ENCODE measurements around the gene PAX7. TPM values are rescaled to one million over a fixed set of nuclear protein-coding genes. Genes with fewer than 3 reads are reported as not detected.

The PAX7 gene
- total and polyA plus RNA-seq, 2 of the 4 experiments (the other 2 are of a cell fraction), result not detected

GRCh38 chr1:18668750-18669404 is 38.2 kb downstream of the PAX7 start:
- no peak overlapping the region for H2BK15ac ChIP-seq (ENCODE audit: low read depth, low read length)
- H3K36me3 ChIP-seq (ENCODE audit: control insufficient read depth, insufficient read depth, low read length), result no peaks in the 10 kb centered on the region
- no peak overlapping the region for H3K4me3 ChIP-seq (ENCODE audit: insufficient read depth, low read depth, low read length)
- ATAC-seq (ENCODE audit: low read depth) (no peak), DNase-seq (no peak)
- no peaks in the 10 kb centered on the region for H4K20me1 ChIP-seq (ENCODE audit: insufficient read depth, low read length)
- H3K18ac ChIP-seq (ENCODE audit: low read depth, low read length), result no peak overlapping the region
- H3K27ac ChIP-seq (ENCODE audit: insufficient read depth, low read length), result no peak overlapping the region
- POLR2A ChIA-PET (ENCODE audit: unreplicated experiment), result no interaction called here
- CTCF ChIA-PET, result interaction anchor here (0.5 kb wide), 1 partner anchor 382 kb away, joined by 3 read pairs; no protein-coding TSS in a partner anchor
- H4K91ac ChIP-seq (ENCODE audit: insufficient read depth, low read depth, low read length), result no peak overlapping the region
- no peak overlapping the region for H3K14ac ChIP-seq (replicated peaks; ENCODE audit: low read depth, low read length)
- H3K9ac ChIP-seq (ENCODE audit: low read depth, low read length), result no peak overlapping the region
- H3K9me3 ChIP-seq (ENCODE audit: control insufficient read depth, insufficient read depth, low read length), result no peaks in the 10 kb centered on the region
- no peaks in the 10 kb centered on the region for H3K4me1 ChIP-seq (ENCODE audit: control insufficient read depth, insufficient read depth, low read length)
- no peak overlapping the region for H2AFZ ChIP-seq (replicated peaks; ENCODE audit: low read length, poor library complexity)
- dilution Hi-C loops (cut with HindIII; ENCODE audit: low sequenced_read_pairs, unreplicated experiment), result no loop called here
- no peak overlapping the region for H2AK9ac ChIP-seq (replicated peaks; ENCODE audit: low read depth, low read length, poor library complexity)
- H2BK120ac ChIP-seq (ENCODE audit: low read depth, low read length), result no peak overlapping the region
- intact Hi-C loops (cut with micrococcal nuclease), result no loop called here
- no peaks in the 10 kb centered on the region for H3K9me1 ChIP-seq (ENCODE audit: insufficient read depth, low read length)
- H2BK5ac ChIP-seq (ENCODE audit: low read depth, low read length, poor library complexity, severe bottlenecking), result no peak overlapping the region
- H3K4ac ChIP-seq (ENCODE audit: low read depth, low read length), result no peak overlapping the region
- no peak overlapping the region for H2AK5ac ChIP-seq (ENCODE audit: low read depth, low read length)
- peaks cover 2% of the 10 kb centered on the region for H3K27me3 ChIP-seq (ENCODE audit: control insufficient read depth, insufficient read depth, low read length)
- H4K5ac ChIP-seq (ENCODE audit: low read depth, low read length), result no peak overlapping the region
- H3K4me2 ChIP-seq (ENCODE audit: low read depth, low read length), result no peak overlapping the region
- no peak overlapping the region for H4K8ac ChIP-seq (ENCODE audit: low read depth in 2 of 2, low read length in 2 of 2)
- no peak overlapping the region for H2BK20ac ChIP-seq (ENCODE audit: low read depth, low read length)
- H3K79me1 ChIP-seq (ENCODE audit: low read depth in 1 of 2, low read length in 2 of 2), result no peaks in the 10 kb centered on the region
- no peak overlapping the region for H3K56ac ChIP-seq (ENCODE audit: extremely low read depth, insufficient read depth, low read length)
- H3K23ac ChIP-seq (ENCODE audit: low read depth, low read length), result no peak overlapping the region
- no peak for TF ChIP-seq MAFK (IDR thresholded peaks at IDR 0.05; ENCODE audit: low read depth, low read length)
- TF ChIP-seq RAD21 (IDR thresholded peaks at IDR 0.05; ENCODE audit: low read length), result no peak
- no peak for TF ChIP-seq SMC3 (IDR thresholded peaks at IDR 0.05; ENCODE audit: low read depth, low read length)
- TF ChIP-seq FOS (IDR thresholded peaks at IDR 0.05; ENCODE audit: low read depth, low read length), result no peak
- TF ChIP-seq BHLHE40 (IDR thresholded peaks at IDR 0.05; ENCODE audit: low read depth, low read length), result no peak
- TF ChIP-seq RFX5 (IDR thresholded peaks at IDR 0.05; ENCODE audit: low read depth, low read length), result no peak
- no TSS peak for BruUV-seq (replicated peaks)
- in situ Hi-C loops (cut with MboI; ENCODE audit: low sequenced_read_pairs), result no loop called here
- no CpG with 5 or more reads among the region's 4 CpGs for WGBS, 2 experiments (ENCODE audit: extremely low coverage in 2 of 2, insufficient read length in 1 of 2)

Data from IMR-90 (cell line).